Thyroid gland (tissue), 4 donors: ENCODE results near the gene KANSL1.
"Not testable (repeated sequence)": the region's sequence is repeated elsewhere in the genome, so short reads cannot be mapped to it uniquely, and the experiment has no call there.

Experiments
- POLR2A ChIP-seq, 2 donors: fragments of 450-650 bp; IDR thresholded peaks; one replicate each; pipeline ENCODE4 v1.6.1; 2017; ENCODE audit warnings: antibody characterized with exemption in 2 of 2, mild to moderate bottlenecking in 2 of 2, moderate library complexity in 1 of 2
- TF ChIP-seq, protein P1 (sequence below), 6 experiments: fragments of 200-600 bp in 3 of 6; fragments of 450-650 bp in 3 of 6; sonication (generic) in 3 of 6; IDR thresholded peaks; one replicate each; pipeline ENCODE4 v1.5.1; 2016 to 2019; ENCODE audit warnings: antibody characterized with exemption in 6 of 6, mild to moderate bottlenecking in 2 of 6, inconsistent platforms in 1 of 6, moderate library complexity in 1 of 6

DNA sequence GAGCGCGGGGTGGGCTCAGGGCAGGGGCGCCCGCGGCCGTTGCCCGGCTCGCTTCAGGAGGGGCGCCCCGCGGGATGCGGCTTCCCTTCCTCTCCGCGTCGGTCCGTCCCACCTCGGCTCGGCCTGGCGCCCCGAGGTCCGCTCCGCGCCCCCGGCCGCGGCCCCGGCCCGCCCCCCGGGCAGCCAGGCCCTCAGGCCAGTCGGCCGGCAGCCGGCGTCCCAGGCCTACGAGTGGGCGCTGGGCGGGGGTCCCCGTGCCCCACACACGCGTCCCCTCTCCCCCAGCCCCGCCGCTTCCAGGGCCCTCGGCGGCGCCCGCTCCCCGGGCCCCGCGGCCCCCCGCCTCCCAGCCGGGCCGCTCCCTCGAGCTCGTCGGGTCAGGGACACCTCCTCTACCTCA, 31.6 kb upstream of the KANSL1 start:
- TF ChIP-seq, protein P1, sequence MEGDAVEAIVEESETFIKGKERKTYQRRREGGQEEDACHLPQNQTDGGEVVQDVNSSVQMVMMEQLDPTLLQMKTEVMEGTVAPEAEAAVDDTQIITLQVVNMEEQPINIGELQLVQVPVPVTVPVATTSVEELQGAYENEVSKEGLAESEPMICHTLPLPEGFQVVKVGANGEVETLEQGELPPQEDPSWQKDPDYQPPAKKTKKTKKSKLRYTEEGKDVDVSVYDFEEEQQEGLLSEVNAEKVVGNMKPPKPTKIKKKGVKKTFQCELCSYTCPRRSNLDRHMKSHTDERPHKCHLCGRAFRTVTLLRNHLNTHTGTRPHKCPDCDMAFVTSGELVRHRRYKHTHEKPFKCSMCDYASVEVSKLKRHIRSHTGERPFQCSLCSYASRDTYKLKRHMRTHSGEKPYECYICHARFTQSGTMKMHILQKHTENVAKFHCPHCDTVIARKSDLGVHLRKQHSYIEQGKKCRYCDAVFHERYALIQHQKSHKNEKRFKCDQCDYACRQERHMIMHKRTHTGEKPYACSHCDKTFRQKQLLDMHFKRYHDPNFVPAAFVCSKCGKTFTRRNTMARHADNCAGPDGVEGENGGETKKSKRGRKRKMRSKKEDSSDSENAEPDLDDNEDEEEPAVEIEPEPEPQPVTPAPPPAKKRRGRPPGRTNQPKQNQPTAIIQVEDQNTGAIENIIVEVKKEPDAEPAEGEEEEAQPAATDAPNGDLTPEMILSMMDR (IDR thresholded peaks at IDR 0.05) = not testable (repeated sequence)
- not testable (repeated sequence) for TF ChIP-seq POLR2A (IDR thresholded peaks at IDR 0.05)
